SK-N-SH treated with all-trans-retinoic acid at 6 μM for 48 hours (cell line): ENCODE data around the gene PRMT7.

Source experiments
- ATAC-seq: fragments of 200-7000 bp; cut with Tn5 transposase; 3 replicates; pipeline ENCODE4 v1.9.1; 2020; ENCODE audit warnings: mild to moderate bottlenecking, moderate library complexity
- ARNTL ChIP-seq: fragments of 450-650 bp; formaldehyde crosslinking; IDR thresholded peaks from 2 replicates; pipeline ENCODE4 v1.5.0; 2020; ENCODE audit warnings: low read depth, mild to moderate bottlenecking, moderate library complexity, borderline replicate concordance
- BACH2 ChIP-seq: fragments of 250-450 bp; sonication (Bioruptor Pico); IDR thresholded peaks from 2 replicates; pipeline ENCODE4 v1.9.0; 2021; ENCODE audit warnings: mild to moderate bottlenecking, borderline replicate concordance
- CREB5 ChIP-seq: fragments of 250-450 bp; sonication (Bioruptor Pico); IDR thresholded peaks from 2 replicates; pipeline ENCODE4 v1.5.1; 2020; ENCODE audit warnings: low read depth, mild to moderate bottlenecking, moderate library complexity
- CSDC2 ChIP-seq: fragments of 250-450 bp; sonication (Bioruptor Pico); IDR thresholded peaks from 2 replicates; pipeline ENCODE4 v1.5.0; 2020; ENCODE audit warnings: mild to moderate bottlenecking, moderate library complexity
- CSRNP3 ChIP-seq: fragments of 250-450 bp; sonication (Bioruptor Pico); IDR thresholded peaks from 2 replicates; pipeline ENCODE4 v1.5.1; 2021; ENCODE audit warnings: mild to moderate bottlenecking, moderate library complexity
- ESRRG ChIP-seq: fragments of 250-450 bp; sonication (Bioruptor Pico); IDR thresholded peaks from 2 replicates; pipeline ENCODE4 v1.6.1; 2021; ENCODE audit warnings: mild to moderate bottlenecking
- GLIS3 ChIP-seq: fragments of 250-450 bp; sonication (Bioruptor Pico); IDR thresholded peaks from 2 replicates; pipeline ENCODE4 v1.5.0; 2020; ENCODE audit warnings: mild to moderate bottlenecking, moderate library complexity
- OSR1 ChIP-seq: fragments of 250-450 bp; sonication (Bioruptor Pico); IDR thresholded peaks from 2 replicates; pipeline ENCODE4 v1.8.0; 2022; ENCODE audit warnings: moderate library complexity, mild to moderate bottlenecking, inconsistent platforms
- POU6F1 ChIP-seq: fragments of 250-450 bp; sonication (Bioruptor Pico); IDR thresholded peaks from 2 replicates; pipeline ENCODE4 v1.8.0; 2021; ENCODE audit warnings: low read depth, mild to moderate bottlenecking, moderate library complexity, borderline replicate concordance
- RARB ChIP-seq: fragments of 250-450 bp; sonication (Bioruptor Pico); IDR thresholded peaks from 2 replicates; pipeline ENCODE4 v1.8.0; 2021; ENCODE audit warnings: mild to moderate bottlenecking, moderate library complexity
- SNAI2 ChIP-seq: fragments of 250-450 bp; sonication (Bioruptor Pico); IDR thresholded peaks from 2 replicates; pipeline ENCODE4 v1.5.0; 2020; ENCODE audit warnings: mild to moderate bottlenecking, moderate library complexity
- TCF4 ChIP-seq: fragments of 250-450 bp; sonication (Bioruptor Pico); IDR thresholded peaks from 2 replicates; pipeline ENCODE4 v1.8.0; 2021; ENCODE audit warnings: mild to moderate bottlenecking, moderate library complexity, borderline replicate concordance
- TOX ChIP-seq: fragments of 250-450 bp; sonication (Bioruptor Pico); IDR thresholded peaks from 2 replicates; pipeline ENCODE4 v1.8.0; 2021; ENCODE audit warnings: mild to moderate bottlenecking, moderate library complexity, borderline replicate concordance
- ZC3H10 ChIP-seq: fragments of 250-450 bp; sonication (Bioruptor Pico); IDR thresholded peaks from 2 replicates; pipeline ENCODE4 v1.5.1; 2021; ENCODE audit warnings: mild to moderate bottlenecking, moderate library complexity
- ZFP3 ChIP-seq: fragments of 250-450 bp; sonication (Bioruptor Pico); IDR thresholded peaks from 2 replicates; pipeline ENCODE4 v1.5.0; 2020; ENCODE audit warnings: mild to moderate bottlenecking, moderate library complexity
- ZFP30 ChIP-seq: fragments of 450-650 bp; formaldehyde crosslinking; IDR thresholded peaks from 2 replicates; pipeline ENCODE4 v1.5.0; 2022; ENCODE audit warnings: mild to moderate bottlenecking, moderate library complexity
- ZNF565 ChIP-seq: fragments of 450-650 bp; formaldehyde crosslinking; conservative IDR thresholded peaks from 2 replicates; pipeline ENCODE4 v1.5.0; 2020; ENCODE audit warnings: low read depth, mild to moderate bottlenecking, moderate library complexity
- ZNF70 ChIP-seq: fragments of 450-650 bp; formaldehyde crosslinking; IDR thresholded peaks from 2 replicates; pipeline ENCODE4 v1.5.0; 2020; ENCODE audit warnings: mild to moderate bottlenecking, moderate library complexity
- ZNF8 ChIP-seq: fragments of 450-650 bp; formaldehyde crosslinking; IDR thresholded peaks from 2 replicates; pipeline ENCODE4 v1.5.0; 2020; ENCODE audit warnings: mild to moderate bottlenecking, moderate library complexity

PRMT7 gene

GRCh38 chr16:68384288-68385161, 73.7 kb downstream of the PRMT7 start:
- ATAC-seq, result no peak
- TF ChIP-seq ESRRG (CRISPR knock-in tag) (no peak), OSR1 (no peak), ZNF70 (no peak), ZFP30 (no peak), CSRNP3 (CRISPR knock-in tag) (no peak), ZC3H10 (no peak), TOX (CRISPR knock-in tag) (no peak), CREB5 (CRISPR knock-in tag) (no peak), ZNF565 (CRISPR knock-in tag) (no peak), ZFP3 (no peak), BACH2 (CRISPR knock-in tag) (no peak)

- no peak for TF ChIP-seq ESRRG (CRISPR knock-in tag)
- TF ChIP-seq SNAI2, result no peak
- TF ChIP-seq ZNF70, result no peak
- no peak for TF ChIP-seq ZFP3
- no peak for TF ChIP-seq BACH2 (CRISPR knock-in tag)
- no peak for TF ChIP-seq CSDC2 (CRISPR knock-in tag)
- TF ChIP-seq ZNF8, result no peak
- no peak for TF ChIP-seq RARB (CRISPR knock-in tag)
- no peak for TF ChIP-seq OSR1
- TF ChIP-seq POU6F1 (CRISPR knock-in tag), result no peak
- TF ChIP-seq ZNF565 (CRISPR knock-in tag), result no peak
- no peak for ATAC-seq
Measured at GRCh38 chr16:68385371-68385770, 74.6 kb downstream of the PRMT7 start.

- ATAC-seq, result no peak
Measured at GRCh38 chr16:68386628-68387027, 75.8 kb downstream of the PRMT7 start.

GRCh38 chr16:68387301-68387700, 76.5 kb downstream of the PRMT7 start:
- no peak for ATAC-seq
- TF ChIP-seq CSDC2 (CRISPR knock-in tag) (no peak), CSRNP3 (CRISPR knock-in tag) (no peak), GLIS3 (CRISPR knock-in tag) (no peak), ZFP30 (no peak), OSR1 (no peak)

More at GRCh38 chr16:68386628-68387027, 75.8 kb downstream of the PRMT7 start:
- TF ChIP-seq BACH2 (CRISPR knock-in tag), result no peak
- no peak for TF ChIP-seq ZC3H10
- no peak for TF ChIP-seq POU6F1 (CRISPR knock-in tag)
- TF ChIP-seq ZFP3, result no peak
- TF ChIP-seq SNAI2, result no peak
- no peak for TF ChIP-seq ARNTL (CRISPR knock-in tag)
- no peak for TF ChIP-seq TCF4 (CRISPR knock-in tag)
- TF ChIP-seq RARB (CRISPR knock-in tag), result no peak
- TF ChIP-seq, all 23 proteins: peak for 0
